OCI-M2 (cell line): ENCODE data around the gene PAK5.

ENCODE experiments used
- DNase-seq: peaks from one replicate; lab custom pipeline; 2025; ENCODE audit not compliant: unreplicated experiment; lab: John Stamatoyannopoulos, UW

PAK5 gene

GRCh38 chr20:9581509-9581908, 257.4 kb downstream of the PAK5 start:
- no peak for DNase-seq

DNA sequence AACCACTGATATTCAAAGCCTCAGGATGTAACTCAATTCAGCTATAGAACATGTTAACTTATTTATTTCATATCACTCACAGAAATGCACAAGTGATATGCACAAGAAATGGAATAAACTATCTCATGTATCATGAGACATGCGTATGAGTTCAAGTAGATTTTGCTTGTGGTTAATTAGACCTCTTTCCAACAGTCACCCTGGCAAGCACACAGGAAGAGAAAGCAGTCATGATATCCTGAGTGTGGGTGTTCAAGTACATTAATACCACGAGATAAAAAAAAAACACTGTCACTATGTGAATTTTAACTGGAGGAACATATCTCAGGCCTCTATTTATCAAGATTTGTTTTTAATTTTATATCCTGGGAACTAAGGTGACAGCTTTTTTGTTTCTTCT, 260.3 kb downstream of the PAK5 start:
- no peak for DNase-seq

- DNase-seq: no peak
Observed at GRCh38 chr20:9577397-9577796, 261.5 kb downstream of the PAK5 start.

- DNase-seq: no peak
Observed at GRCh38 chr20:9576695-9577094, 262.2 kb downstream of the PAK5 start.

- DNase-seq: no peak
Observed at GRCh38 chr20:9575836-9576235, 263.0 kb downstream of the PAK5 start.

GRCh38 chr20:9574776-9575175, 264.1 kb downstream of the PAK5 start:
- no peak for DNase-seq

DNA sequence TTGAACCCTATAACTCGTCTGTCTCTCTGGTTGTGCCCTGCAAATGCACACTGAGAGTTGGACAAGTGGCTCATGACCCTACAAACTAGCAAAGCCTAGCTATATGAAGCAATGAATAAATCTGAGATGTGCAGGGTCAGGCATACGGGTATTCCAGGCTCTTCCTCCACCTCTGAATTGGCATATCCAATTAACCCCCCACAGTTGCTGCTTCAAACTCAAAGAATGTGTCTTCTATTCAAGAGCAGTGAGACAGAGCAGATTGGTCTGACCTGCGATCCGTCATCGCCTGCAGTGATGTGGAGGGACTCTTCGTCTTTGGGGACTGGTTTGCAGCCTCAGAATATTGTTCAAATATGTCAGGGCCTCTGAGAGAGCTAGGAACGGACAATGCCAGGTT, 264.7 kb downstream of the PAK5 start:
- no peak for DNase-seq

DNA sequence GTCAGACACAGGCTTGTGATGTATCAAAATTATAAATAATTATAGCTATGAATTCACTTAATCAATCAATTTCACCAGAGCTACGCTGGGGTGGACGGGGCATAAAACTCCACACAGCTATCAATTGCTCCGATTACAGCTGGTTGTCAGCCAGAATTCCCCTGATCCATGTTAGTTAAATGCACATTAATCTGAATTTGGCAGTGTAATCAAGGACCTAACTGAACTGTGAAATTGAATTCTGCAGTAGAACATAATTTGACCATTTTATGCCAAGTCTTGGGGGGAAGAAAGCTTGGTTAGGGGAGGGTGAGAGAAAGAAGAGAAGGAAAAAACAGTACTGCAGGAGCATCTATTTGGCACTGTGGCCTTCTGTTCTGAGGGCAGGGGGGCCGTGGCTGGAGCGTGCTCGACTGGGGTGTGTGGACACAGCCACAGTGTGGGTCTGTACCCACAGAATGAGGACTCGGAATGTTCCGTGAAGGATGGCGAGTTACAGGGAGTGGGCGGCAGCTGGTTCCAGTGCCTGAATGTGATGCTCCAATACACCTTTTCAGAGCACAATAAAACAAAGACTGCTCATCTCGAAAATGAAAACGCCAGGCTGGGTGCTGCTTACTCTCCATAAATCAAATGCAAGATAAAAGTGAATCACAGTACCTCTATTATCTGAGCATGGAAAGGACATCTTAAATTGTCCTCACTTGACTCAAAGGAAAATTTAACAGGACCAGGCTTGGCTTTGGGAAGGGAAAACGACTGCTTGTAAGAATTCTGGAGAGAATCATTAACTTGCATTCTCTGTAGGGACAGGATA, 265.3 kb downstream of the PAK5 start:
- DNase-seq: no peak

DNA sequence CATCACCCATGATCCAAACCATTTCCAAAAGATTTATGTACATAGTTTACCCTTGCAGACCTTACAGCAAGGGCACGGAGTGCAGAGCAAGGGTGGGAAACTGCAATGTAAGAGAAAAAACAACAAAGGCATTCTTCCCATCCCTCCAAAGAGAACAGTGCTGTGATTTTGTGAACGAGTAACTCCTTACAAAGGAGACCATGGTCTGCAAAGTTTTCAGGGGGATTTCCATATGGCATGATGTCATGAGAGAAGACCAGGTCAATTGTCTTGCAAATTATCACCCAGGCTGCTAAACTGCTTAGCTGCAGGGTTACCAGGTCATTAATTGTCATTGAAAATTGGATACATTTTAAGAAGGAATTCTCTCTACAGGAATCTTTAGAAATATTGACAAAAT, 266.2 kb downstream of the PAK5 start:
- no peak for DNase-seq

DNA sequence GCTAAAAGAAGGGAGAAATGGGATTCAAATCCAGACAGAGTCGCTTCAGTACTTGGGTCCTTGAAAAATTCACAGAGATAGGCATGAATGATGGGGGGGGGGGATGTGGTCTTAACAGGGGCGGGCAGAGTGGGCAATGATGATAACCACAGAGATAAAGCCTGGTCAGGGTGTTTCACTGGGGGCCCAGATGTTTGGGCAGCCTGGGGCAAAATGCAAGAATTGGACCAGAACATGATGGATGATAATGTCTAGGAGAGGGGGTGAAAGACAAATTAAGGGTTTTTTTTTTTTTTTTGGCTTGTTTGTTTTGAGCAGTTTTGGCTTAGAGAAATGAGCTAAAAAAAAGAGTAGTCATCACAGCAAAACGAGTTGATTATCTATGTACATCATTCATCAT, 267.1 kb downstream of the PAK5 start:
- no peak for DNase-seq

DNA sequence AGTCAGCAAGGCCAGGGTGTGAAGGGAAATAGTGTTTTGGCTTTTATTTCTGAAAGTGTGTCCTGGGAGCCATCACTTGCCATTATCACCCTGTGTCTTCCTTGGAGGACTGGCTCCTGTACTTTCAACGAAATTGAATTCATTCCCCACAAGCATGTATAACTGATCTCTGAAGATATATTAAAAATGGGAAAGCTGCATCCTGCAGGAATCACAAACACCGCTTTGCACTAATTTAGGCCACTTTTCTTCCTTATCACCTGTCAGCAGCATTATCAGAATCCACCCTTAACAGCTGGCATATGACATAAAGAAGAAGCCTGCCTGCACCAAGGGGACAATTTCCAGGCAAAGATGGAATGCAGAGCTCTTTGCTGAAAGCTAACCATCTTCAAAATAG, 268.3 kb downstream of the PAK5 start:
- no peak for DNase-seq

DNA sequence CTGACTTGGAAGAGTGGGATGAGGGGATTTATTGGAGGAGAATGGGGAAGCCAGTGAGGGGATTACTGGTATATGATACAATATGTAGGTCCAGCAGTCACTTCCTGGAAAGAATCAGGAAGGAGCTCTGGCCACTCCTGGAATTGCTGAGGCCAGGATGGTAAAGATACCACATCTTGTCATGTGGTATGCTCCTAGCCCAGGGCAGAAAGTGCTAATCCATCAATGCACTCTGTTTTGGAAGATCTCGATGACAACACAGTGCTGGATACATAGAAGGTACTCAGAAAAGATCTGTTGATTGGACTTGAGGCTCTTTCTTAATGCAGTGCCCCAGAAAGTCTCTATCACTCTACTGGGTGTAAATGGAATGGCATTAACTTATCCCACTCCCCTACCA, 271.9 kb downstream of the PAK5 start:
- DNase-seq: no peak

- no peak for DNase-seq
Observed at GRCh38 chr20:9565910-9566550, 272.8 kb downstream of the PAK5 start.

DNA sequence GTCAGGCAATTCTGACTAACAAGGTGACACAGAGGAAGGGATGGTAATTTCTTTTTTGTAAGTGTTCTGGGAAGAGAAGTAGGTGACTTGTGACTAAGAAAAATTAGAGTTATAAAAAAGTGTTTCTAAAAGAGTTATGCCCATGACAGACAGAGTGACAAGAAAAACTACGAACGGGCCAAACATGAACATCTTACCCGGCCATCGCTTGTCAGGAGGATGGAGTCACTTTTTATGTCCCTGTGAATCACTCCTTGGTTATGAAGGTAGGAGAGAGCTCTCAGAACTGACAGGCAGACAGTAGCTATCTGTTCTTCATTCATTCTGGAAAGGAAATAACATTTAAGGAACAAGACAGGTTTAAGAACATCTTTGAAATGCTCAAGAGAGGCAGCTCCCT, 281.5 kb downstream of the PAK5 start:
- no peak for DNase-seq

GRCh38 chr20:9555781-9556180, 283.1 kb downstream of the PAK5 start:
- DNase-seq: no peak

DNA sequence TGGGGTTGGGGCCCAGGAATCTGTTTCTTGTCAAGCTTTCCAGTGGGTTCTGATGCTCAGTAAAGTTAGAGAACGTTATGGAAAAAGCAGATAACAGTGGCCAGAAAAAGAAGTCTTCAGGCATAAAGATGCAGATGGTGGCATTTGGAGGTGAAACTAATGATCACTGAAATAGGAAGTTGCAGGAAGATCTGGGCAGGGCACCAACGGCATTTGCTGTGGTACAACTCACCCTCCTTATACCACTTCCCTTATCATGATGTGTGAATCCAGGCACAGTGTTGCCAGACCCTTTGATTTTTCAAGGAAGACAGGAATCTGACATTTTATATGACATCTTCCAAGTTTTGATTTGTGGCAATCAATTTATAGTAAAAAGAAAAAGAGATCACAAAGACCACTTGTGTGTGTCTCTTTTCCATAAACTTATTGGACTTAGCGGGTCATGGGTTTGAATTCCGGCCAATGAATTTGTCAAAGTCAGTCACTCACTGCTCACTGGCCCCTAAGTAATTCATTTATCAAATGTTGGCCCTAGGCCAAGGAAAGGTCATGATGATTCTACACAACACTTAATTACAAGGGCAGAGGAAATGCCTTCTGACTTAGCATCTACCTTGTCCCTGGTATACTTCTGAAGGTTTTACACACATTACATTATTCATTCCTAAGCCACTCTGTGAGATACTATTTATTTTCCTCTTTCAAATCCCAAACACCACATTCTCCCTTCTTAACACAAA, 286.9 kb downstream of the PAK5 start:
- no peak for DNase-seq

DNA sequence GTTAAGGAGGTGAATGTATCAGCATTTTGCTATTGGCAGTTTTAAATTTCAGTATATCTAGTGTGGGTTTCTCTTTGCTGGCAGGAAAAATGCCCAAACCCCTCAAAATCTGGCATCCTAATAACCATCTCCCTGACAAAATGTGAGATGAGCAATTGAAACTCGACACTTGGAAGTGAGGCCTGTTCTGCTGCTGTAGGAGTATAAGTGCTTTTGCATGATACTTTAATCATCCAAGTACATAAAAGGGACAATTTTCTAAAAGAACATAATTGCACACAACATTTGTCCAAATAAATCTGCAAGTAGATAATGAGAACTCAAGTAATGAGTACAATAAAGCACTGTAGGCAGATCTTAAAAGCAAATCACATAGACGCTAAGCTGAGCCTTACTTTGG, 288.0 kb downstream of the PAK5 start:
- no peak for DNase-seq

DNA sequence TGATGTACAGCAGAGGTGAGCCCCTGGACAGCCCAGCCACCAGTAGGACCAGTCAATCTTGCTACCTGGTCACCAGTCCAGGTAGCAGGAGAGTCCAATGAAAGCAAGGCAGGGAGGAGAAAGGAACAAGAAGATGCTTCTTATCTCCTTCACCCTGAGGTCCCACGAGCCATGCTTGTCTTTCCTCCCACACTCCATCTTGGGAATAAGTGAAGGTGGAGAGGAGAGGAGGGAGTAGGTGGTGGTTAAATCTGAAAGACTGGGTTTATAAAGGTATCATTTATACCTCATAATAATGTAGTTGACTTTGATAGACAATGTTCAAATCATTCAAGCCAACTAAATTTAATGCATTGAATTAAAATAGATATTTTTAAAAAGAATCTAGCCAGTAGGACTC, 288.6 kb downstream of the PAK5 start:
- DNase-seq: no peak

- no peak for DNase-seq
Observed at GRCh38 chr20:9543214-9543613, 295.7 kb downstream of the PAK5 start.

DNA sequence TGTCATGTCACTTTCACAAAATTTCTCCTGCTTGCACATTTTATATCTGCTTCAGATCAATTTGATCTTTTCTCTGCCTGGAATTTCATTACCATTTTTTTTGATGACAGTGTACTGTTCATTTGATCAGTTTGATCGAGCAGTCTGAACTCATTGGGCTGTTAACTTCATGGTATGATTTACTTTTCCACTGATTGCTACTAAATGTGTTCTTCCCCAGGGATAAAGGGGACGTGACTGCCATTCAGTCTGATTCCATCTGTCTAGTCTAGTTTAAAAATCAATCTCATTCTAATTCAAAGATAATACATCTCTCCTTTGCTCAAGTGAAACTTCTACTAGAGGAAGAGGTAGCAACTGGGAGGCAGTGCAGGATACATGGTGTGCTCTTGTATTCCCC, 303.4 kb downstream of the PAK5 start:
- no peak for DNase-seq

DNA sequence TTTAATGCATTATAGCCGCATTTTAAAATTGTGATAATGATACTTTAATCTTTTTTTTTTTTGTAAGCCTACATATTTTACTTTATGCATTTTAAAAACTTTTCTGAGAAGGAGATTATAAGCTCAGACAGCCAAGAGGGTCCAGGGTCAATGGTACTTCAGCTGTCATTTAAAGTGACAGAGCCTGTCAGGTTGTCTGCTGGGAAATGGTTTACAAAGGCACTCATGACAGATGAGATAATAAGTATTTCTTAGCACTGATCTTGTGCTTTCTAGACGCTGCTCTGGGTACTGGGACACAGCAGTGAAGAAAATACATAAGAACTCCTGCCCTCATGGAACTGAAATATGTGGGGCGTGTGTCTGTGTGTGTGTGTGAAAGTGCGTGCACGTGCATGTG, 304.9 kb downstream of the PAK5 start:
- no peak for DNase-seq
